ENCODE results near the gene INPP4B.

DNA sequence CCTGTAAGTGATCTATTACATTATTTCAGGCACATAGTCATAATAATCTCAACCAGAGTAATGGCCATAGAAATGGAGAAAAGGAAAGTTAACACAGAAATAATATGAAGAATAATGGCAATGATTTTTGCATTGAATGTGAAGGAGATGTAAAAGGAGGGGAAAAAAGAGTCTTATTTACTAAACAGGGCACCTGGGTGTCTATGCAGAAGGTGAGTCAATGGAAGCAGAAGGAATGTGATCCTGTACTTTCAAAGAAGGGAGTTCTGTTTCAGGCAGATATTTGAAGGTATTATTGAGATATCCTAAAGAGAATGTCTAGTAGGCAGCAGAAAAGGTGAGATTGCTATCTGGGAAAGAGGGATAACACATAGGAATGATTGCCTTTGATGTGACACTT is 279.9 kb downstream of the INPP4B start:
- no peak for TF ChIP-seq POLR2A (IDR thresholded peaks at IDR 0.05; ENCODE audit: extremely low read depth, insufficient read length)
- TF ChIP-seq, protein P1, sequence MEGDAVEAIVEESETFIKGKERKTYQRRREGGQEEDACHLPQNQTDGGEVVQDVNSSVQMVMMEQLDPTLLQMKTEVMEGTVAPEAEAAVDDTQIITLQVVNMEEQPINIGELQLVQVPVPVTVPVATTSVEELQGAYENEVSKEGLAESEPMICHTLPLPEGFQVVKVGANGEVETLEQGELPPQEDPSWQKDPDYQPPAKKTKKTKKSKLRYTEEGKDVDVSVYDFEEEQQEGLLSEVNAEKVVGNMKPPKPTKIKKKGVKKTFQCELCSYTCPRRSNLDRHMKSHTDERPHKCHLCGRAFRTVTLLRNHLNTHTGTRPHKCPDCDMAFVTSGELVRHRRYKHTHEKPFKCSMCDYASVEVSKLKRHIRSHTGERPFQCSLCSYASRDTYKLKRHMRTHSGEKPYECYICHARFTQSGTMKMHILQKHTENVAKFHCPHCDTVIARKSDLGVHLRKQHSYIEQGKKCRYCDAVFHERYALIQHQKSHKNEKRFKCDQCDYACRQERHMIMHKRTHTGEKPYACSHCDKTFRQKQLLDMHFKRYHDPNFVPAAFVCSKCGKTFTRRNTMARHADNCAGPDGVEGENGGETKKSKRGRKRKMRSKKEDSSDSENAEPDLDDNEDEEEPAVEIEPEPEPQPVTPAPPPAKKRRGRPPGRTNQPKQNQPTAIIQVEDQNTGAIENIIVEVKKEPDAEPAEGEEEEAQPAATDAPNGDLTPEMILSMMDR (IDR thresholded peaks at IDR 0.05; ENCODE audit: low read depth, low read length), result no peak
- TF ChIP-seq, protein P2, sequence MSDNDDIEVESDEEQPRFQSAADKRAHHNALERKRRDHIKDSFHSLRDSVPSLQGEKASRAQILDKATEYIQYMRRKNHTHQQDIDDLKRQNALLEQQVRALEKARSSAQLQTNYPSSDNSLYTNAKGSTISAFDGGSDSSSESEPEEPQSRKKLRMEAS (IDR thresholded peaks at IDR 0.05; ENCODE audit: low read depth, low read length), result no peak

Measured in NB4 (cell line).